ENCODE measurements around the gene LINGO4. TPM values are rescaled to one million over a fixed set of nuclear protein-coding genes. Genes with fewer than 3 reads are reported as not detected.

LINGO4 gene
- total and polyA plus RNA-seq, 2 of the 13 experiments (the other 11 are each of a cell fraction or from before 2014, with no cell fraction given) = 0.02 to 0.05 TPM

DNA sequence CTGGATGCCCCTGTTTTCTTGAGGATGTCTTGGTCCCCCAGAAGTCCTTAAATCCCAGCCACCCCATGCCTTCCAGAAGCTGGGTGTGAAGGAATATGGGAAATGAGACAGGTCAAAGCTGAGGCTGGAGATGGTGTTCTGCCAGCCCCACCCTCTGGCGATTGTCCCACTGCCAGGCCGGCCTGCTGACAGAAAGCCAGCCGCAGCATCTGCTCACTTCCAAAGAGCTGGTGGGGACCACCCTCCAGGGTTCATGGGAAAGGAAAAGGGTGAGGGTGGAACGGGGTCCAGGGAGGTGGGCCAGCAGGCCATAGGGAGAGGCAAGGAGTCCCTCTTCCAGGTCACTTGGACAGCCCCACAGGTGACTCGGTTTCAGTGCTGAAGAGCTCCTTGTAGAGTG, 1.9 kb upstream of the LINGO4 start:
- no peaks in the 10 kb centered on the region for H3K79me2 ChIP-seq (ENCODE audit: insufficient read depth, low read length)
- TF ChIP-seq ZKSCAN8 (CRISPR knock-in tag; IDR thresholded peaks at IDR 0.05; ENCODE audit: borderline replicate concordance) (no peak), ZC3H13 (CRISPR knock-in tag; IDR thresholded peaks at IDR 0.05) (no peak), PCBP1 (IDR thresholded peaks at IDR 0.05; ENCODE audit: borderline replicate concordance, low read depth, low read length) (no peak), AKAP8 (CRISPR knock-in tag; IDR thresholded peaks at IDR 0.05) (no peak), ZFYVE20 (CRISPR knock-in tag; IDR thresholded peaks at IDR 0.05; ENCODE audit: borderline replicate concordance, low read depth) (no peak), ZNF543 (CRISPR knock-in tag; IDR thresholded peaks at IDR 0.05) (no peak), ZNF713 (CRISPR knock-in tag; IDR thresholded peaks at IDR 0.05) (no peak)
- TF ChIP-seq, protein P1, sequence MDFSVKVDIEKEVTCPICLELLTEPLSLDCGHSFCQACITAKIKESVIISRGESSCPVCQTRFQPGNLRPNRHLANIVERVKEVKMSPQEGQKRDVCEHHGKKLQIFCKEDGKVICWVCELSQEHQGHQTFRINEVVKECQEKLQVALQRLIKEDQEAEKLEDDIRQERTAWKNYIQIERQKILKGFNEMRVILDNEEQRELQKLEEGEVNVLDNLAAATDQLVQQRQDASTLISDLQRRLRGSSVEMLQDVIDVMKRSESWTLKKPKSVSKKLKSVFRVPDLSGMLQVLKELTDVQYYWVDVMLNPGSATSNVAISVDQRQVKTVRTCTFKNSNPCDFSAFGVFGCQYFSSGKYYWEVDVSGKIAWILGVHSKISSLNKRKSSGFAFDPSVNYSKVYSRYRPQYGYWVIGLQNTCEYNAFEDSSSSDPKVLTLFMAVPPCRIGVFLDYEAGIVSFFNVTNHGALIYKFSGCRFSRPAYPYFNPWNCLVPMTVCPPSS (IDR thresholded peaks at IDR 0.05) = no peak
- no peaks in the 10 kb centered on the region for H4K20me1 ChIP-seq (ENCODE audit: insufficient read depth, low read length)
- peaks cover 11% of the 10 kb centered on the region; the same call in 1 of the 2 replicates for H3K4me1 ChIP-seq (ENCODE audit: insufficient read depth, low read length)
- ChIA-PET POLR2A (interaction anchor here (0.8 kb wide), 1 partner anchor 25 kb away, joined by 3 read pairs; no protein-coding TSS in a partner anchor), CTCF (ENCODE audit: low intra/inter-chr PET ratio, low total read pairs) (no interaction called here)
- intact Hi-C loops (cut with micrococcal nuclease; ENCODE audit: unreplicated experiment) = no loop called here
- H3K9me3 ChIP-seq (ENCODE audit: low read length) = no peaks in the 10 kb centered on the region
- no peak overlapping the region for H3K27ac ChIP-seq (ENCODE audit: extremely low read length, insufficient read depth, low read length)
- in situ Hi-C loops (cut with HindIII; ENCODE audit: extremely low pct_ligation_motif_present, low pct_unique_long_range_greater_than_20kb) = no loop called here
- H3K4me2 ChIP-seq (ENCODE audit: low read depth, low read length) = no peak overlapping the region
- FAIRE-seq (no peak), ATAC-seq (no peak), DNase-seq (ENCODE audit: low spot score) (no peak)
- no peaks in the 10 kb centered on the region; a peak in 2 of 5 replicates for H3K27me3 ChIP-seq (ENCODE audit: control insufficient read depth in 1 of 2, insufficient read depth in 2 of 2, low read length in 2 of 2)
- no peak overlapping the region for H2AFZ ChIP-seq (ENCODE audit: low read length)
- 70% methylated on average over 3 of the region's 5 CpGs for WGBS (ENCODE audit: low lambda C conversion rate)
- H3K4me3 ChIP-seq (replicated peaks in 1 of 3; ENCODE audit: insufficient read depth in 1 of 3, low read depth in 2 of 3, low read length in 3 of 3) = no peak overlapping the region
- no TSS peak for BruUV-seq (replicated peaks)
- no peak overlapping the region for H3K9ac ChIP-seq (ENCODE audit: insufficient read depth, low read depth, low read length)
- no peaks in the 10 kb centered on the region for H3K36me3 ChIP-seq (replicated peaks in 1 of 2; ENCODE audit: control insufficient read depth in 1 of 2, insufficient read depth in 2 of 2, low read length in 2 of 2)

DNA sequence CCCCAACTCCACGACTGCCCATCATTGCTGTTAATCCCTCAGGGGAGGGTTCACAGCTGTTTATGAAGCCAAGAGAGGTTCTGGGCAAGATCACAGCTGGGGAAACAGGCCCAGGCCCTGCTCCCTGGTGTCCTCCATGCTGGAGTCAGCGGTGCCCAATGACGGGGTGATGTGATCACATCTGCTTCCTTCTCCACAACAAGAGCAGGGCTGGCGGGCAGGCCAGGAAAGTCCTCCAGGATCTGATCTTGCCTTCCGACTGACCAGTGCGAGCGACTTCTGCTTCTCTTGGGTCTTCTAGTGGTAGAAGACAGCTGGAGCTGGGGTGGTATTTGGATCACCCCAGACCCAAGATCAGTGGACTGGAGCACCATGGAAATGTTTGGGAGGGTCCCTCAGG, 951 bp upstream of the LINGO4 start:
- H3K4me1 ChIP-seq (ENCODE audit: insufficient read depth, low read length) = peaks cover 11% of the 10 kb centered on the region; the same call in 1 of the 2 replicates
- WGBS (ENCODE audit: low lambda C conversion rate) = 90% methylated on average over 7 of the region's 7 CpGs
- CTCF ChIA-PET (ENCODE audit: low intra/inter-chr PET ratio, low total read pairs) = no interaction called here
- H3K36me3 ChIP-seq (replicated peaks in 1 of 2; ENCODE audit: control insufficient read depth in 1 of 2, insufficient read depth in 2 of 2, low read length in 2 of 2) = no peaks in the 10 kb centered on the region
- POLR2A ChIA-PET = interaction anchor here (0.7 kb wide), 1 partner anchor 16 kb away, joined by 4 read pairs; the partner anchor contains the start of gene TDRKH
- H3K79me2 ChIP-seq (ENCODE audit: insufficient read depth, low read length) = no peaks in the 10 kb centered on the region
- FAIRE-seq (no peak), DNase-seq (ENCODE audit: low spot score) (no peak), ATAC-seq (no peak)
- in situ Hi-C loops (cut with HindIII; ENCODE audit: extremely low pct_ligation_motif_present, low pct_unique_long_range_greater_than_20kb) (no loop called here), intact Hi-C loops (cut with micrococcal nuclease; ENCODE audit: unreplicated experiment) (no loop called here)
- TF ChIP-seq ZKSCAN8 (CRISPR knock-in tag; IDR thresholded peaks at IDR 0.05; ENCODE audit: borderline replicate concordance) (no peak), SYNCRIP (IDR thresholded peaks at IDR 0.05; ENCODE audit: insufficient read depth, low read depth, low read length) (no peak), ARNTL (CRISPR knock-in tag; IDR thresholded peaks at IDR 0.05) (no peak)
- TF ChIP-seq, protein P2, sequence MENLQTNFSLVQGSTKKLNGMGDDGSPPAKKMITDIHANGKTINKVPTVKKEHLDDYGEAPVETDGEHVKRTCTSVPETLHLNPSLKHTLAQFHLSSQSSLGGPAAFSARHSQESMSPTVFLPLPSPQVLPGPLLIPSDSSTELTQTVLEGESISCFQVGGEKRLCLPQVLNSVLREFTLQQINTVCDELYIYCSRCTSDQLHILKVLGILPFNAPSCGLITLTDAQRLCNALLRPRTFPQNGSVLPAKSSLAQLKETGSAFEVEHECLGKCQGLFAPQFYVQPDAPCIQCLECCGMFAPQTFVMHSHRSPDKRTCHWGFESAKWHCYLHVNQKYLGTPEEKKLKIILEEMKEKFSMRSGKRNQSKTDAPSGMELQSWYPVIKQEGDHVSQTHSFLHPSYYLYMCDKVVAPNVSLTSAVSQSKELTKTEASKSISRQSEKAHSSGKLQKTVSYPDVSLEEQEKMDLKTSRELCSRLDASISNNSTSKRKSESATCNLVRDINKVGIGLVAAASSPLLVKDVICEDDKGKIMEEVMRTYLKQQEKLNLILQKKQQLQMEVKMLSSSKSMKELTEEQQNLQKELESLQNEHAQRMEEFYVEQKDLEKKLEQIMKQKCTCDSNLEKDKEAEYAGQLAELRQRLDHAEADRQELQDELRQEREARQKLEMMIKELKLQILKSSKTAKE (CRISPR knock-in tag; IDR thresholded peaks at IDR 0.05; ENCODE audit: borderline replicate concordance) = no peak
- TF ChIP-seq, protein P3, sequence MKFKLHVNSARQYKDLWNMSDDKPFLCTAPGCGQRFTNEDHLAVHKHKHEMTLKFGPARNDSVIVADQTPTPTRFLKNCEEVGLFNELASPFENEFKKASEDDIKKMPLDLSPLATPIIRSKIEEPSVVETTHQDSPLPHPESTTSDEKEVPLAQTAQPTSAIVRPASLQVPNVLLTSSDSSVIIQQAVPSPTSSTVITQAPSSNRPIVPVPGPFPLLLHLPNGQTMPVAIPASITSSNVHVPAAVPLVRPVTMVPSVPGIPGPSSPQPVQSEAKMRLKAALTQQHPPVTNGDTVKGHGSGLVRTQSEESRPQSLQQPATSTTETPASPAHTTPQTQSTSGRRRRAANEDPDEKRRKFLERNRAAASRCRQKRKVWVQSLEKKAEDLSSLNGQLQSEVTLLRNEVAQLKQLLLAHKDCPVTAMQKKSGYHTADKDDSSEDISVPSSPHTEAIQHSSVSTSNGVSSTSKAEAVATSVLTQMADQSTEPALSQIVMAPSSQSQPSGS (CRISPR knock-in tag; IDR thresholded peaks at IDR 0.05) = no peak
- TF ChIP-seq, protein P4, sequence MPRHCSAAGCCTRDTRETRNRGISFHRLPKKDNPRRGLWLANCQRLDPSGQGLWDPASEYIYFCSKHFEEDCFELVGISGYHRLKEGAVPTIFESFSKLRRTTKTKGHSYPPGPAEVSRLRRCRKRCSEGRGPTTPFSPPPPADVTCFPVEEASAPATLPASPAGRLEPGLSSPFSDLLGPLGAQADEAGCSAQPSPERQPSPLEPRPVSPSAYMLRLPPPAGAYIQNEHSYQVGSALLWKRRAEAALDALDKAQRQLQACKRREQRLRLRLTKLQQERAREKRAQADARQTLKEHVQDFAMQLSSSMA (CRISPR knock-in tag; IDR thresholded peaks at IDR 0.05) = no peak
- H3K9ac ChIP-seq (ENCODE audit: insufficient read depth, low read depth, low read length) = no peak overlapping the region
- no TSS peak for BruUV-seq (replicated peaks)
- no peaks in the 10 kb centered on the region; a peak in 2 of 5 replicates for H3K27me3 ChIP-seq (ENCODE audit: control insufficient read depth in 1 of 2, insufficient read depth in 2 of 2, low read length in 2 of 2)
- no peaks in the 10 kb centered on the region for H3K9me3 ChIP-seq (ENCODE audit: low read length)
- H2AFZ ChIP-seq (ENCODE audit: low read length) = no peak overlapping the region
- no peaks in the 10 kb centered on the region for H4K20me1 ChIP-seq (ENCODE audit: insufficient read depth, low read length)
- no peak overlapping the region for H3K4me2 ChIP-seq (ENCODE audit: low read depth, low read length)
- H3K4me3 ChIP-seq (replicated peaks in 1 of 3; ENCODE audit: insufficient read depth in 1 of 3, low read depth in 2 of 3, low read length in 3 of 3) = no peak overlapping the region
- no peak overlapping the region for H3K27ac ChIP-seq (ENCODE audit: extremely low read length, insufficient read depth, low read length)

All from HepG2 (cell line).